DOHH2 (cell line): ENCODE measurements around the gene GABRR2.

Experiments
- EZH2phosphoT487 ChIP-seq: fragments of 200-600 bp; sonication (generic); IDR thresholded peaks from 2 replicates; pipeline ENCODE4 v1.6.1; 2017; ENCODE audit warnings: borderline replicate concordance, mild to moderate bottlenecking, antibody characterized with exemption, low read length, moderate library complexity, mixed read lengths
- TF ChIP-seq, protein P1 (sequence below): fragments of 200-600 bp; sonication (generic); IDR thresholded peaks from one replicate; pipeline ENCODE4 v1.5.1; 2014; ENCODE audit warnings: antibody characterized with exemption, mild to moderate bottlenecking, low read depth, low read length; ENCODE audit not compliant: poor library complexity, severe bottlenecking

DNA sequence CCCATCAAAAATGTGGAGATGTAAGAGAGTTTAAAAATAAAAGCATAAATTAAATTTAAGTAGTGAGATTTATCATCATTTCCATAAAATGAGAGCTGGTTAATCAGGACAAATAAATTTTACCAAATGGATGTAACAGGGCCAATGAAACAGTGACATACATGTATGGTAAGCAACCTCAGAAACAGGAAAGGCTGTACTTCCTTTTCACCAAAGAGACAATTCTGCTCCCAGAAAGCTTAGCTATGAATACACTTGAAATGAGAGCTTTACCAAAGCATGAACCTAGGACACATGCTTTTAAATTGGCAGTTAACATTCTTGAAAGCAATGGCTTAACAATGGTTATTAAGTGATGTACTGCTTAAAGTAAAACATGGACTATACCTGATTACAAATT lies 49.5 kb upstream of the GABRR2 start:
- TF ChIP-seq, protein P1, sequence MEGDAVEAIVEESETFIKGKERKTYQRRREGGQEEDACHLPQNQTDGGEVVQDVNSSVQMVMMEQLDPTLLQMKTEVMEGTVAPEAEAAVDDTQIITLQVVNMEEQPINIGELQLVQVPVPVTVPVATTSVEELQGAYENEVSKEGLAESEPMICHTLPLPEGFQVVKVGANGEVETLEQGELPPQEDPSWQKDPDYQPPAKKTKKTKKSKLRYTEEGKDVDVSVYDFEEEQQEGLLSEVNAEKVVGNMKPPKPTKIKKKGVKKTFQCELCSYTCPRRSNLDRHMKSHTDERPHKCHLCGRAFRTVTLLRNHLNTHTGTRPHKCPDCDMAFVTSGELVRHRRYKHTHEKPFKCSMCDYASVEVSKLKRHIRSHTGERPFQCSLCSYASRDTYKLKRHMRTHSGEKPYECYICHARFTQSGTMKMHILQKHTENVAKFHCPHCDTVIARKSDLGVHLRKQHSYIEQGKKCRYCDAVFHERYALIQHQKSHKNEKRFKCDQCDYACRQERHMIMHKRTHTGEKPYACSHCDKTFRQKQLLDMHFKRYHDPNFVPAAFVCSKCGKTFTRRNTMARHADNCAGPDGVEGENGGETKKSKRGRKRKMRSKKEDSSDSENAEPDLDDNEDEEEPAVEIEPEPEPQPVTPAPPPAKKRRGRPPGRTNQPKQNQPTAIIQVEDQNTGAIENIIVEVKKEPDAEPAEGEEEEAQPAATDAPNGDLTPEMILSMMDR = no peak
- no peak for TF ChIP-seq EZH2phosphoT487
